Left cardiac atrium (tissue), 4 donors: ENCODE results near the gene LSM4. TPM values are rescaled to one million over a fixed set of nuclear protein-coding genes. Genes with fewer than 3 reads are reported as not detected.

Source experiments
- ATAC-seq, 2 donors: fragments of 200-7000 bp; cut with Tn5 transposase; one replicate each; pipeline ENCODE4 v1.9.1; 2020; ENCODE audit warnings: mild to moderate bottlenecking in 2 of 2, moderate library complexity in 2 of 2
- DNase-seq: peaks from one replicate; pipeline ENCODE4 v3.0.0-alpha.2; 2020
- intact Hi-C, 2 donors: fragments of 100-400 bp; cut with DNase I; formaldehyde crosslinking; loops; one replicate each; pipeline versions ENCODE4 v1.14.1 to v1.15.1; 2022 to 2023
- total RNA-seq, 2 donors: library from RNA; stranded (reverse); fragmentation: NEBNext Ultra II Directional; extraction: Animal tissue kit (Norgen Biotek cat#: 25700); gene quantifications; one replicate each; pipeline ENCODE4 v1.2.1, GENCODE V29; 2021
- donor health status: DM: no; HTN: yes; CAD: no.
- donor health status: DM: no; HTN: yes; CAD: no; lungs with severe emphysema.
- donor health status: DM: yes; HTN: yes; CAD: no.
- donor health status: Dilated cardiomyopathy.

The LSM4 gene
- total RNA-seq, 2 donors from 2014 or later: 68.9 to 79.0 TPM

DNA sequence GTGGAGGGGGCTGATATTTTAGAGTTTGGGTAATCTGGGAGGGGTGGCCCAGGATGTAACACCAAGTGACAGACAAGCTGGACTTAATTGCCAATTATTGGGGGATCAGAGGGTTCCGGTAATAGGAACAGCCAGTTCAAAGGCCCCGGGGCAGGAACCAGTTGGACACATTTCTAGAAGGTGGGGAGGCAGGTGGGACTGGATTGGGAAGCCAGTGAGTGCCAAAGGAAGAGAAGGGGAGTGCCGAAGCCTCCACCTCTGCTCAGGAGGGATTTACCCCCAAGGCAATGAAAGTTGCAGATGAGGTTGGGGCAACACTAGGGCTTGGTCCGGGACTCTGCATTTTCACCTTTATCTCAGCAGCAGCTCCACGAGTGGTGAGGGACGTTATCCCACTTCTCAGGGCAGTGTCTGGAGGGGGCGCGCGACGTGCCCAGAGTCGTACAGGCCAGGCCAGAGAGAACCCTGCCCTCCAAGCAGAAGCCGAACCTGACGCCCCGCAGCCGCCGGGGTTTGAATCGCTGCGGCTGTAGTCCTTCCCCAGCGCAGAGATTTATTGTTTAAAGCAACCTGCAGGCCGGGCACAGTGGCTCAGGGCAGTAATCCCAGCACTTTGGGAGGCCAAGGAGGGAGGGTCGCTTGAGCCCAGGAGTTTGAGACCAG is 35.8 kb downstream of the LSM4 start:
- DNase-seq: no peak
- ATAC-seq: no peak
- intact Hi-C loops: no loop called here

DNA sequence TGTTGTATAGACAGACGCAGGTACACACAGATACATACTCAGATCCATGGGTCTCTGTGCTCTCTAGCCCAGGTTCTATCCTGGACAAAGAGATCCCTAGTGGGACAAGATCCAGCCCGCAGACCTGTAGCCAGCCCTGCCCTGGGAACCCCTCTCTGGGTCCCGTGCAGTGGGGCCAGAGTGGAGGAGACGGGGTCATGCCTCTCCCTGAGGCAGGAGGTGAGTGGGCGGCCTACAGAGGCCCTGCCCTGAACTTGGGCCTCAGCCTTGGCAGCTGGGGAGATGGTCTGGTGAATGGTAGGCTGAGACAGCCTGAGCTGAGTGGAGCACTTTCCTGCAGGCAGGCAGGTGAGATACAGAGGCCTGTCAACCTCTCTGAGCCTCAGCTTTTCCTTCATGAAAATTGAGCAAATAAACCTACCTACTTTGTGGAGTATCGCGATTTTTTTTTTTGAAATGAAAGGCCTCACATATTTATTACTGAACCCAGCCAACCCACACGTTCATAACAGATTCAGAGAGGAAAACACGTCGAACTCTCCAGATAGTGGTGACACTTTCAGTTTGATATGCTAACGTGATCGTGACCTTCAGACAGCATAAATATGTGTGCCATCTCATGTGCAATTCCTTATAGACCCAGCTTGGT is 38.0 kb downstream of the LSM4 start:
- no peak for ATAC-seq
- no peak for DNase-seq
- intact Hi-C loops: no loop called here

DNA sequence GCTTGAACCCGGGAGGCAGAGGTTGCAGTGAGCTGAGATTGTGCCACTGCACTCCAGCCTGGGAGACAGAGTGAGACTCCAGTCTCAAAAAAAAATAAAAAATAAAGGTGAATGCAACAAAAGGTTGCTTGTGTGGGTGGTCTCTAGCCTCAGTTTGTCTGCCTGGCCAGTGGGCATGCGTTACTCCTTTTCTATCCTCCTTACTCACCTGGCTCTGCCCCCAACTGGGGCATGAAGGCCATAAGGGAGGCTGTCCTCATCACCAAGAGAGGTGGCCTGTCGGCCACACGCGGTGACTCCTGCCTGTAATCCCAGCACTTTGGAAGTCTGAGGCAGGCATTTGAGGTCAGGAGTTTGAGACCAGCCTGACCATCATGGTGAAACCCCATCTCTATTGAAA is 39.5 kb downstream of the LSM4 start:
- no peak for DNase-seq
- no peak for ATAC-seq
- intact Hi-C loops: no loop called here

DNA sequence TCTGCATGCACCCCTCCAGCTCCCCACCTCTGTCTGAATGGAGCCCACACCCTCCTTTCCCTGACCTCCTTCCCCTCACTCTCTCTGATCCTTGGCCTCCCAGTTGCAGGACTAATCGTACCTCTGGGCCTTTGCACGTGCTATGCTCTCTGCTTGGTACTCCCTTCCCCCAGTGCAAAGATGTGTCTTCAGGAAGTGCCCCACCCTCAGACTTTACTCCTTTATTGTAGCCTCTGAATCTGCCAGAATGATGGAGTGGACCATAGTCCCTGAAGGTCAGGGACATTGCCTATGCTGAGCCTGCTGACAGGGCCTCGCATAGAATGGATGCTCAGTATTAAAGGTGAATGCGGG is 40.1 kb downstream of the LSM4 start:
- intact Hi-C loops: no loop called here
- DNase-seq (no peak), ATAC-seq (no peak)

DNA sequence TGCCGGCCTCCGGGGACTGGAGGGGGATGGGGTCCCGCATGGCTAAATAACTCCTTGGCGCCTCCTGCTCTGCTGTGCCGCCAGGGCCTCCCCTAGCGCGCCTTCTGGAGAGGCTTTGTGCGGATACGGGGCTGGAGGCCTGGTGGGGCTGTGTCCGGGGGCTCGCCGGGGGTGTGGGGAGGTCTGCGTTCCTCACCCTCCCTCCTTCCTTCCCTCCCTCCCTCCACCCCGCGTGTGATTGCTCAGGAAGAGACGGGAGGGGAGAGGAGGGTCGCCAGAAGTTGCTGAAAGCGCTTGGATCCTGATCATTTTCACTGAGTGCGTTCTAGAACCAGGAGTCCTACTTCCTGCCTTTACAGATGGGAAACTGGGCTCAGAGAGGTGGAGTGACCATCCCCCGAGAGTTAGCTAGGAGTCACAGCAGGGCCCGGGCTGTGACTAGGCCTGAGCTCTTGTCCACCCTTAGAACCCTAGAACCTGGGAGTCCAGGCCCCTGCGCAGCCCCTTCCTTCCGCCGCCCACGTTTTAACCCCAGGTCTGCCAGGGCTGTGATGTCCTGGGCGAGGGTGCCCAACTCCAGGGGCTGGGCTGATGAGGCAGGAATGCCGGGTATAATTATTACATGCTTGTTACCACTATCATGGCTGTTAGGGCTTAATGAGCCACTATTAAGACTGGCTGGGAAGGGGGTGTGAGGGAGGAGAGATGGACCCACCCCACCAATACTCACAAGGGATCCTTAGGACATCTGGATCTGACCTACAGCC is 40.7 kb downstream of the LSM4 start:
- ATAC-seq: peak; percentile 0 to 2
- DNase-seq: peak; percentile 69
- intact Hi-C loops: no loop called here

DNA sequence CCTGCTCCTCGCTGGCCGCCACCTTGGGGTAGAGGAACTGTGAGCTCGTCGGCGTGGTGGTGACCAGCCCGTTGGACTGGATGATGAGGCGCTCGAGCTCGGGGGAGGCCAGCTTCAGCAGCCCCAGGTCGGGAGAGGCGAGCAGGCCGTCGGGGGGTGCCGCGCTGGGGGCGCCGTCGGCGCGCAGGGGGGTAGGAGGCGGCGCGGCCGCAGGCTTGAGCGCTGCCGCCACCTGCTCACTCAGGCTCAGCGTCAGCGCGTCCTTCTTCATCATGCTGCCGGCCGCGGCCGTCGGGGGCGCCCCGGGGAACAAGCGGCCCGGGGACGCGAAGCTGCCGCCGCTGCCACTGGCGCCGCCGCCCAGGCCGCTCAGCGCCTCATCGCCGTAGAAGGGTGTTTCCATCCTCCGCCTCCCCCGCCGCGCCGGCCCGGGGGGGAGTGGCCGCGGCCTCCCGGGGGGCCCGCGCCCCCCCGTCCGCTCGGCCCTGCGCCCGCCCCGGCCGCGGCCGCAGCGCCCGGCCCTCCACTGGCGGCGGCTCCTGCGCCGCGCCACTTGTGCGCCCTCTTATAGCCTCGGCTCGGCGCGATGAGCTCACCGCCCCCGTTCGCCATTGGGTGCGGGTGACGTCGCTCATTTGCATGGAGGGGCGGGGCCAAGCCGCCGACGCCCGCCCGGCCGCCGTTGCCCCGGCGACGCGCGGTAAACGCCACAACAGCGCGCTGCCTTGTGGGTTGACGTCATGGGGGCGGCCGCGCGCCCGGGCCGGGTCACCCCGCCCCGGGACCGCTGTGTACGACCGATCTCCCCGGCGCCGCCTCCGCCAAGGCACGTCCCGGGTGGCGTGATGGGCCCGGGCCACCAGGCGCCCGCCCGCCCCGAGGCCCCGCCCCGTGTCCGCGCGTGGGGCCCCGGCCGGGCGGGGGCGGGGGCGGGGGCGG is 41.5 kb downstream of the LSM4 start, which contains the start of gene JUND:
Gene JUND, minus strand, starts transcription at position 541 of the 939 bp plus-strand sequence. Its CDS starts 138 bp downstream, at position 403.
- peak; percentile 76 to 83 for ATAC-seq
- peak; percentile 98 for DNase-seq
- intact Hi-C loops: no loop called here

DNA sequence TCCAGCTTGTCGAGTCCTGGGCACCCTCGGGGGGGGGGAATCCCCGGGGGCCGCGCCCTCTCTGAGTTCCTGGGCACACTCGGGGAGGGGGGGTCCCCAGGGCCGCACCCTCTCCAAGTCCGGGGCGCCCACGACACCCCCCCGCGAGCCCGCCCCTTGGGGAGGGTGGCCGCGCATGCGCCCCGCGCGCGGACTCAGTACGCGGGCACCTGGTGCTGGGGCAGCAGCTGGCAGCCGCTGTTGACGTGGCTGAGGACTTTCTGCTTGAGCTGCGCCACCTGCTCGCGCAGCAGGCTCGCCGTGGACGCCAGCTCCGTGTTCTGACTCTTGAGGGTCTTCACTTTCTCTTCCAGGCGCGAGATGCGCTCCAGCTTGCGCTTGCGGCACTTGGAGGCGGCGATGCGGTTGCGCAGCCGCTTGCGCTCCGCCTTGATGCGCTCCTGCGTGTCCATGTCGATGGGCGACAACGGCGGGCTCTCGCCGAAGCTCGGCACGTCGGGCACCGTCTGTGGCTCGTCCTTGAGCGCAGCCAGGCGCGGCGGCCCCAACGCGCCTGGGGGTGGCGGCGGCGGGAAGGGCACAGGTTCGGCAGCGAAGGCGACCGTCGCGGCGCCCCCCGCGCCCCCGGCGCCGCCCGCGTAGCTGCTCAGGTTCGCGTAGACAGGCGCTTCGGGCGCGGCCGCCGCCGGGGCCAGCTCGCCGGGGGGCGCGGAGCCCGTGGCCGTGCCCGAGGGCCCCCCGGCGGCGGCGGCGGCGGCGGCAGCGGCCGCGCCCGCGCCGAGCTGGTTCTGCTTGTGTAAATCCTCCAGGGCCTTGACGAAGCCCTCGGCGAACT is 42.4 kb downstream of the LSM4 start:
- DNase-seq (peak; percentile 83), ATAC-seq (peak; percentile 38 to 43)
- intact Hi-C loops: no loop called here

DNA sequence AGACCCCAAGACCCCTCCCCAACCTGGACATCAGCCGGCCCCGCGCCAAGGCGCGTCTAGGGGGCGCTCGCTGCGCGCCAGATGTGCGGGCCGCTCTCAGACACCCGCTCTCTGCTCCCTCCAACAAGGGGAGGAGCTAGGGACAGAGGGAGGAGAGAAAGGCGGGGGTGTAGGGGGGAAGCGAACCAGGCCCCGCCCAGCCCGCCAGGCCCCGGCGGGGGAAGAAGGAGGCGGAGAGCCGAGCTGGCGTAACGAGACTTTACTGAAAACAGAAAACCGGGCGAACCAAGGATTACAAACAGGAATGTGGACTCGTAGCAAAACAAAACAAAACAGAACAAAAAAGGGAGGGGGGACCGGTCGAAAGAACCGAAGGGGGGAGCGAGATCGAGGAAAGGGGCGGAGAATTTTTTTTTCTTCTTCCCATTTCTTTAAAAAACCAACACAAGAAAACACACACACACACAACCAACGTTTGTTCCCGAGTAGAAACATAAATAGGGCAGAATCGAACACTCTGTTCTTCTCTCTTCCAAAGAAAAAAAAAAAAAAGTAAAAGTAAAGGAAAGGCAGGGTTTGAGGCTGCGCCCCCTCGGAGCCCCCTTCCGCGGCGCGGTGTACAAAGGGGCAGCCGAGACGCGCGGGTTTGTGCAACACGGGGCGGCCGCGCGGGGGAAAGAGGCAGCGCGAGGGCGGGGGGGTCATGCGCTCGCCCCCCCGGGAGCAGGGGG is 43.2 kb downstream of the LSM4 start:
- peak; percentile 65 to 71 for ATAC-seq
- DNase-seq: peak; percentile 92
- intact Hi-C loops: loop anchor here (1.0 to 10.0 kb wide), 3 partner anchors 44 to 115 kb away; partner anchors contain the start of genes LRRC25 (in 1 of the 2) and LSM4 (in 1 of the 2)

DNA sequence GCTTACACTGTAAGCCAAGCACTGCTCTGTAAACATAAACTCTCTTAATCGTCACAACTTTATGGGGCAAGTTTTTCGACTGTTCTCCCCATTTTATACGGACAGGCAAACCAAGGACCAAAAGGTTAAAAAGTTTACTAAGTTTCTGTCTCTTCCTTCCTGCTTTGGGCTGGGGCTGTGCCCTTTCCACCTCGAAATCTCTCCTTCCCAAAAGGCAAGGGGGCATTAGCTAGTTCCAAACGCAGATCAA is 43.7 kb downstream of the LSM4 start:
- intact Hi-C loops: loop anchor here (1.0 to 10.0 kb wide), 3 partner anchors 44 to 116 kb away; partner anchors contain the start of genes LRRC25 (in 1 of the 2) and LSM4 (in 1 of the 2)
- no peak for DNase-seq
- ATAC-seq: no peak

DNA sequence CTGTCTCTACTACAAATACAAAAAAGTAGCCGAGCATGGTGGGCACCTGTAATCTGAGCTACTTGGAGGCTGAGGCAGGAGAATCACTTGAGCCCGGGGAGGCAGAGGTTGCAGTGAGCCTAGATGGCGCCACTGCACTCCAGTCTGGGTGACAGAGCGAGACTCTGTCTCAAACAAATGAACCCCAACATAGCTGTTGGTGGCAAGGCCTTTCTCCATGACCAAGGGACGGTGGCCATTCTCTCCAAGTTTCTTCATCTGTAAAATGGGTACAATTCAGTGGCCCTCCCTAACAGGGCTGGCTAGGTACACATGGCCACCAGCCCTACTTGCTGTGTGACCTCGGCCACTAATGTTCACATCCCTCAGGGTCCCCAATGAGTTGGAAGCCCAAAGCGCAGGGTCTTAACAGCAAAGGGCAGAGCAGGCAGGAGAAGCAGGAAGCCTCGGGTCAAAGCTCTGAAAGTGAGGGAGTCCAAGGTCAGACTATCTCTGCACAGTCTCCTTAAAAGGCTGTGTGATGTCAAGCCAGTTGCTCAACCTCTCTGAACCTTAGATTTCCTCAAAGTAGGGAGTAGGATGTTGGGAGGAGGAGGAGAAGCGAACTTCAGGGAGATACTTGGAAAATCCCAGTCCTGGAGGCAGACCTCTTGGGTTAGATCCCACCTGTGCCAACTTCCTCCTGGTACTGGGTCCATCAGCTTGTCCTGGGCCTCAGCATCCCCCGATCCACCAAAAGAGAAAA is 44.2 kb downstream of the LSM4 start:
- no peak for ATAC-seq
- intact Hi-C loops: loop anchor here (1.0 to 10.0 kb wide), 3 partner anchors 45 to 116 kb away; partner anchors contain the start of genes LRRC25 (in 1 of the 2) and LSM4 (in 1 of the 2)

DNA sequence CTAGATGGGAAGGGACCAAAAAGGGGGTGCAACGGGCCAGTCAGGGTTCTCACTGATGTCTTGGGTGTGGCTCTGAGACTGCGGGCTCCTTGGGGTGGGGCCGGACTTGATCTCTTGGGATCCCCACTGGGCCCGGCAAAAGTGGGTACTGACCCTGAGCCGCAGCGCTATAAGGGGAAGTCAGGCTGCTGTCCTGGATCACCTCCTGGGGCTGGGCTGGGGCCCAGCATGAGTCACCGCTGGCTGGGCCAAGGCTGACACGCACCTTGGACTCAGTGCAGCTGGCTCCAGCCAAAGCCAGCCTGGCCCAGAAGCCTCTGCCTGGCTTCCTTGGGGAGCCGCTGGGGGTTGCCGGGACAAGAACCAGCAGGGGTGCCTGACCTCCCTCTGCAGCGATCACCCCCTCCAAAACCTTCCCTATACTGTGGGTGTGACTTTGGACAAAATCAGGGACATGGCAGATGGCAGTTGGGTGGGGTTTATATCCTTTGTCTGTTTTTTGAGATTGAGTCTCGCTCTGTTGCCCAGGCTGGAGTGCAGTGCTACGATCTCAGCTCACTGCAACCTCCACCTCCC is 48.0 kb downstream of the LSM4 start:
- ATAC-seq (peak; percentile 79 to 83), DNase-seq (peak; percentile 90)
- intact Hi-C loops: loop anchor here in 1 of 2 donors (10.0 kb wide), 1 partner anchor 120 kb away; the partner anchor contains the start of gene LRRC25

More for the DNA sequence above, 44.2 kb downstream of the LSM4 start:
- no peak for DNase-seq

DNA sequence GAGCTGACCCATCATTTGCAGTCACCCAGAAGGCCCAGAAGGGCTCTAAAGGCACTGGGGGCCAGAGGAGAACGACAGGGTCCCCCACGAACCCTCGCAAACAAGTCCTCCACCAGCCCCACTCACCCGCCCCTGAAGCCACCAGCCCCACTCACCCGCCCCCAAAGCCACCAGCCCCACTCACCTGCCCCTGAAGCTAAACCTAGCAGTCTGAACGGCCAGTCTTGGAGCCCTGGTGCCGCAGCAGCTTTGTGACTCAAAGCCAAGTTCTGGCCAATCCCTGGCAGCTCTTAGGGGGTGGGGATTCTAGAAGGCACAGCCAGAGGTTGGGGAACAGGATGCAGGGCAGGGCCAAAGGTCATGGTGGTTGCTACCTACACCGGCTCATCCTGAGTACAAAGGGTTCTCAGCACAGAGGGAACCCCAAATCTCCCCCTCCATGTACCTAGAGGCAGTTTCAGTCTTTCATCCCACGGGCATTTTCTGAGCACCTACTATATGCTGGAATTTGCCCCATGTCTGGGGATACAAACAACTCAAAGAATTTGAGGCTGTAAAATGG is 48.6 kb downstream of the LSM4 start, which contains the start of gene IQCN:
Gene IQCN, minus strand, starts transcription at position 234 of the 562 bp plus-strand sequence. CDS start 4,974 bp downstream, outside the sequence.
- ATAC-seq (peak; percentile 7 to 10), DNase-seq (peak; percentile 49)
- intact Hi-C loops: loop anchor here in 1 of 2 donors (10.0 kb wide), 1 partner anchor 121 kb away; the partner anchor contains the start of gene LRRC25

DNA sequence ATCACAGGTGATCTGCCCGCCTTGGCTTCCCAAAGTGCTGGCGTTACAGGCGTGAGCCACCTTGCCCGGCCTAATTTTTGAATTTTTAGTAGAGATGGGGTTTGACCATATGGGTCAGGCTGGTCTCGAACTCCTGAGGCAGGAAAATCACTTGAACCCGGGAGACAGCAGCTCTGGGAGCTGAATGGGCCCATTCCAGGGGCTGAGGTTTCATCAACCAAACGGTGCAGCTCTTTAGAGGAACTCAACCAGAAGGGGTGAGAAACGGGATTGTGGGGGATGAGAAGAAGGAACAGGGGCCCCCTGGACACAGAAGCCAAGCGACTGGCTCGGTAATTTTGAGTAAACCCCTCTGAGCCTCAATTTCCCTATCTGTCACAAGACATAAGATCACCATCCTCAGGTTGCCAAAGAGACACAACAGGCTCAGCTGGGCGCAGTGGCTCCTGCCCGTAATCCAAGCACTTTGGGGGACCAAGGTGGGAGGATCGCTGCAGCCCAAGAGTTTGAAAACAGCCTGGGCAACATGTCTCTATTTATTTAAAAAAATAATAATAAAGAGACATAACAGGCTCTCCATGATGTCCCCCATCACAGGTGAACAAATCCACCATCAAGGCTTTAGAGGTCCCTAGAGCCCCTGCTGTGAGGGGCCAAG is 49.2 kb downstream of the LSM4 start:
- ATAC-seq: no peak
- intact Hi-C loops: loop anchor here in 1 of 2 donors (10.0 kb wide), 1 partner anchor 121 kb away; the partner anchor contains the start of gene LRRC25

DNA sequence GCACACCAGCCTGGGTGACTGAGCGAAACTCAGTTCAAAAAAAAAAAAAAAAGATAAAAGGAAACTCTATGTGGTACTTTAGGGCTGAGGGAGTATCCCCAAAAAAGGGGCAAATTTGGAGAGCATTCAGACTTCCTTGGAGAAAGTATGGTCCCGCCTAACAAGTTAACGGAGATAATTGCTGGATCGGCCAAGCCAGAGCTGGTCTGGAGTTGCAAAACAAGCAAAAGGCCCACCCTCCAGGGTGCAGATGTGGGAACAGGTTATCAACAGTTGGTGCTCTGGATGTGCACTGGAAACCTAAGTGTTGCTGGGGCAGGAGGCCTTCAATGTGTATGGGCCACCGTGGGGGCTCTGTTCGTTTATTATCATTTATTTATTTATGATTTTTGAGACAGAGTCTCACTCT is 51.4 kb downstream of the LSM4 start:
- no peak for DNase-seq
- intact Hi-C loops: loop anchor here in 1 of 2 donors (10.0 kb wide), 1 partner anchor 123 kb away; the partner anchor contains the start of gene LRRC25
- peak in 1 of 2 donors; percentile 2 for ATAC-seq

More for the DNA sequence above, 49.2 kb downstream of the LSM4 start:
- DNase-seq: no peak

DNA sequence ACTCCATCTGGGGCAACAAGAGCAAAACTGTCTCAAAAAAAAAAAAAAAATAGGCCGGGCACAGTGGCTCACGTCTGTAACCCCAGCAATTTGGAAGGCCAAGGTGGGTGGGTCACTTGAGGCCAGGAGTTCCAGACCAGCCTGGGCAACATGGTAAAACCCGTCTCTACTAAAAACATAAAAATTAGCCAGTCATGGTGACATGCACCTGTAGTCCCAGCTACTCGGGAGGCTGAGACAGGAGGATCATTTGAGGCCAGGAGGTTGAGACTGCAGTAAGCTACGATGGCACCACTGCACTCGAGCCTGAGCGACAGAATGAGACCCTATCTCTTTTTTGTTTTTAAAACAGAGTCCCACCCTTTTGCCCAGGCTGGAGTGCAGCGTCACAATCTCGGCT is 52.5 kb downstream of the LSM4 start:
- intact Hi-C loops: loop anchor here in 1 of 2 donors (10.0 kb wide), 1 partner anchor 124 kb away; the partner anchor contains the start of gene LRRC25
- no peak for ATAC-seq
- no peak for DNase-seq
